Measurements from ENCODE around the gene CCL21.

Gene CCL21

GRCh38 chr9:34665067-34665380 lies 44.9 kb downstream of the CCL21 start:
- DNase-seq (ENCODE audit: low spot score in 2 of 2) = no peak
- peak; percentile 31 for ATAC-seq
- H3K36me3 Mint-ChIP-seq = peaks cover 18% of the 10 kb centered on the region
- H3K27ac Mint-ChIP-seq = peak overlapping the region; percentile 93
- peak overlapping the region; percentile 86 for H3K4me3 Mint-ChIP-seq
- peaks cover 3% of the 10 kb centered on the region for H3K9me3 Mint-ChIP-seq
- peaks cover 35% of the 10 kb centered on the region for H3K4me1 Mint-ChIP-seq

GRCh38 chr9:34664281-34665066 lies 45.5 kb downstream of the CCL21 start:
- Mint-ChIP-seq H3K27ac (peak overlapping the region; percentile 93), H3K9me3 (peaks cover 3% of the 10 kb centered on the region), H3K4me1 (peaks cover 35% of the 10 kb centered on the region), H3K4me3 (peak overlapping the region; percentile 86), H3K36me3 (peaks cover 18% of the 10 kb centered on the region)
- DNase-seq (ENCODE audit: low spot score in 2 of 2) (peak; percentile 63 to 82), ATAC-seq (peak; percentile 69)

- DNase-seq (ENCODE audit: low spot score in 2 of 2) (no peak), ATAC-seq (no peak)
- Mint-ChIP-seq H3K4me1 (peaks cover 35% of the 10 kb centered on the region), H3K27ac (peak overlapping the region; percentile 93), H3K36me3 (peaks cover 18% of the 10 kb centered on the region), H3K4me3 (no peak overlapping the region), H3K9me3 (no peaks in the 10 kb centered on the region)
Observed at GRCh38 chr9:34663303-34663605, 46.7 kb downstream of the CCL21 start.

- DNase-seq (ENCODE audit: low spot score in 2 of 2) (no peak), ATAC-seq (no peak)
- peaks cover 18% of the 10 kb centered on the region for H3K36me3 Mint-ChIP-seq
- peaks cover 35% of the 10 kb centered on the region for H3K4me1 Mint-ChIP-seq
- no peaks in the 10 kb centered on the region for H3K9me3 Mint-ChIP-seq
- H3K27ac Mint-ChIP-seq = peak within 1 kb of the TSS; percentile 93
- no peak within 1 kb of the TSS for H3K4me3 Mint-ChIP-seq
Observed at GRCh38 chr9:34662526-34663302, 47.2 kb downstream of the CCL21 start, which contains the start of gene CCL27. Gene CCL27, minus strand, starts transcription at chr9:34662657. Its CDS starts 24 bp downstream, at chr9:34662633.

GRCh38 chr9:34659592-34660253 lies 50.2 kb downstream of the CCL21 start:
- Mint-ChIP-seq H3K36me3 (peaks cover 8% of the 10 kb centered on the region), H3K4me1 (peaks cover 30% of the 10 kb centered on the region), H3K9me3 (no peaks in the 10 kb centered on the region), H3K4me3 (no peak overlapping the region), H3K27ac (no peak overlapping the region)
- ATAC-seq (no peak), DNase-seq (ENCODE audit: low spot score in 2 of 2) (no peak)
